ENCODE results near the gene TK1.

The TK1 gene

GRCh38 chr17:78226055-78226758, 39.4 kb upstream of the TK1 start:
- no peaks in the 10 kb centered on the region for H3K9me3 Mint-ChIP-seq
- peaks cover 14% of the 10 kb centered on the region for H3K27me3 Mint-ChIP-seq
- H3K4me1 Mint-ChIP-seq (ENCODE audit: low read depth), result peaks cover 4% of the 10 kb centered on the region
- H3K36me3 Mint-ChIP-seq (ENCODE audit: low read depth), result peaks cover 28% of the 10 kb centered on the region
- H3K27ac Mint-ChIP-seq, result no peak overlapping the region
- H3K4me3 Mint-ChIP-seq, result no peak overlapping the region

GRCh38 chr17:78225088-78225865, 38.4 kb upstream of the TK1 start:
- no peaks in the 10 kb centered on the region for H3K9me3 Mint-ChIP-seq
- no peaks in the 10 kb centered on the region for H3K4me1 Mint-ChIP-seq (ENCODE audit: low read depth)
- H3K27ac Mint-ChIP-seq, result no peak overlapping the region
- H3K36me3 Mint-ChIP-seq (ENCODE audit: low read depth), result peaks cover 32% of the 10 kb centered on the region
- H3K4me3 Mint-ChIP-seq, result no peak overlapping the region
- H3K27me3 Mint-ChIP-seq, result peaks cover 5% of the 10 kb centered on the region

GRCh38 chr17:78224231-78225087, 37.6 kb upstream of the TK1 start:
- Mint-ChIP-seq H3K27ac (no peak overlapping the region), H3K9me3 (no peaks in the 10 kb centered on the region), H3K4me3 (no peak overlapping the region), H3K27me3 (peaks cover 5% of the 10 kb centered on the region), H3K4me1 (ENCODE audit: low read depth) (no peaks in the 10 kb centered on the region), H3K36me3 (ENCODE audit: low read depth) (peaks cover 38% of the 10 kb centered on the region)

- H3K4me3 Mint-ChIP-seq, result no peak overlapping the region
- no peak overlapping the region for H3K27ac Mint-ChIP-seq
- peaks cover 5% of the 10 kb centered on the region for H3K27me3 Mint-ChIP-seq
- H3K4me1 Mint-ChIP-seq (ENCODE audit: low read depth), result no peaks in the 10 kb centered on the region
- H3K36me3 Mint-ChIP-seq (ENCODE audit: low read depth), result peaks cover 45% of the 10 kb centered on the region
- no peaks in the 10 kb centered on the region for H3K9me3 Mint-ChIP-seq
Observed at GRCh38 chr17:78223765-78224164, 36.9 kb upstream of the TK1 start.

- Mint-ChIP-seq H3K9me3 (no peaks in the 10 kb centered on the region), H3K36me3 (ENCODE audit: low read depth) (peaks cover 46% of the 10 kb centered on the region)
Observed at GRCh38 chr17:78223061-78223460, 36.2 kb upstream of the TK1 start.

GRCh38 chr17:78219396-78220150, 32.7 kb upstream of the TK1 start:
- H3K4me1 Mint-ChIP-seq (ENCODE audit: low read depth), result peaks cover 6% of the 10 kb centered on the region

More at GRCh38 chr17:78223061-78223460, 36.2 kb upstream of the TK1 start:
- H3K27me3 Mint-ChIP-seq, result peaks cover 5% of the 10 kb centered on the region
- no peak overlapping the region for H3K4me3 Mint-ChIP-seq
- no peak overlapping the region for H3K27ac Mint-ChIP-seq
- no peaks in the 10 kb centered on the region for H3K4me1 Mint-ChIP-seq (ENCODE audit: low read depth)

GRCh38 chr17:78214706-78215061, 27.8 kb upstream of the TK1 start:
- Mint-ChIP-seq H3K27me3 (no peaks in the 10 kb centered on the region), H3K9me3 (no peaks in the 10 kb centered on the region), H3K36me3 (ENCODE audit: low read depth) (peaks cover 27% of the 10 kb centered on the region), H3K4me3 (peak overlapping the region; percentile 94), H3K4me1 (ENCODE audit: low read depth) (peaks cover 6% of the 10 kb centered on the region), H3K27ac (peak overlapping the region; percentile 87)

More at GRCh38 chr17:78219396-78220150, 32.7 kb upstream of the TK1 start:
- Mint-ChIP-seq H3K27ac (no peak overlapping the region), H3K36me3 (ENCODE audit: low read depth) (peaks cover 56% of the 10 kb centered on the region), H3K9me3 (no peaks in the 10 kb centered on the region), H3K4me3 (no peak overlapping the region), H3K27me3 (no peaks in the 10 kb centered on the region)

GRCh38 chr17:78214016-78214705, 27.3 kb upstream of the TK1 start, which contains the start of gene BIRC5:
BIRC5 (plus strand) TSS chr17:78214253; CDS start chr17:78214317, 64 bp downstream.
- peaks cover 22% of the 10 kb centered on the region for H3K36me3 Mint-ChIP-seq (ENCODE audit: low read depth)
- peak within 1 kb of the TSS; percentile 94 for H3K4me3 Mint-ChIP-seq
- H3K27me3 Mint-ChIP-seq, result no peaks in the 10 kb centered on the region
- peak within 1 kb of the TSS; percentile 87 for H3K27ac Mint-ChIP-seq
- peaks cover 6% of the 10 kb centered on the region for H3K4me1 Mint-ChIP-seq (ENCODE audit: low read depth)
- no peaks in the 10 kb centered on the region for H3K9me3 Mint-ChIP-seq

- no peak overlapping the region for H3K4me3 Mint-ChIP-seq
- no peaks in the 10 kb centered on the region for H3K27me3 Mint-ChIP-seq
- no peak overlapping the region for H3K27ac Mint-ChIP-seq
- peaks cover 10% of the 10 kb centered on the region for H3K36me3 Mint-ChIP-seq (ENCODE audit: low read depth)
- H3K9me3 Mint-ChIP-seq, result no peaks in the 10 kb centered on the region
- peaks cover 6% of the 10 kb centered on the region for H3K4me1 Mint-ChIP-seq (ENCODE audit: low read depth)
Observed at GRCh38 chr17:78211032-78211431, 24.2 kb upstream of the TK1 start.

- Mint-ChIP-seq H3K27me3 (no peaks in the 10 kb centered on the region), H3K4me3 (no peak overlapping the region), H3K9me3 (no peaks in the 10 kb centered on the region), H3K36me3 (ENCODE audit: low read depth) (peaks cover 4% of the 10 kb centered on the region), H3K27ac (peak overlapping the region; percentile 23), H3K4me1 (ENCODE audit: low read depth) (no peaks in the 10 kb centered on the region)
Observed at GRCh38 chr17:78210111-78210510, 23.3 kb upstream of the TK1 start.

- Mint-ChIP-seq H3K9me3 (no peaks in the 10 kb centered on the region), H3K4me3 (no peak overlapping the region), H3K36me3 (ENCODE audit: low read depth) (peaks cover 6% of the 10 kb centered on the region), H3K27ac (no peak overlapping the region), H3K4me1 (ENCODE audit: low read depth) (no peaks in the 10 kb centered on the region), H3K27me3 (no peaks in the 10 kb centered on the region)
Observed at GRCh38 chr17:78208486-78208885, 21.6 kb upstream of the TK1 start.

GRCh38 chr17:78206298-78206697, 19.4 kb upstream of the TK1 start:
- no peak overlapping the region for H3K27ac Mint-ChIP-seq
- no peaks in the 10 kb centered on the region for H3K4me1 Mint-ChIP-seq (ENCODE audit: low read depth)

GRCh38 chr17:78205124-78205775, 18.4 kb upstream of the TK1 start:
- H3K9me3 Mint-ChIP-seq, result no peaks in the 10 kb centered on the region
- no peak overlapping the region for H3K4me3 Mint-ChIP-seq
- no peaks in the 10 kb centered on the region for H3K4me1 Mint-ChIP-seq (ENCODE audit: low read depth)
- H3K36me3 Mint-ChIP-seq (ENCODE audit: low read depth), result peaks cover 6% of the 10 kb centered on the region
- H3K27me3 Mint-ChIP-seq, result no peaks in the 10 kb centered on the region
- no peak overlapping the region for H3K27ac Mint-ChIP-seq

More at GRCh38 chr17:78206298-78206697, 19.4 kb upstream of the TK1 start:
- H3K9me3 Mint-ChIP-seq, result no peaks in the 10 kb centered on the region
- H3K4me3 Mint-ChIP-seq, result no peak overlapping the region
- H3K36me3 Mint-ChIP-seq (ENCODE audit: low read depth), result peaks cover 6% of the 10 kb centered on the region
- no peaks in the 10 kb centered on the region for H3K27me3 Mint-ChIP-seq

Measured in stimulated activated naive CD8-positive, alpha-beta T cell treated with anti-CD3 and anti-CD28 coated beads, Interleukin-15, Interleukin-2, amounts not matched to agents 100 ng/mL and 50 ng/mL, for 24 hours (primary cell).